Activated T-helper 1 cell treated with Interleukin-2 at 50 U/mL for 16 hours (primary cell): ENCODE results near the gene SSU72.
"Not testable (repeated sequence)": the region's sequence is repeated elsewhere in the genome, so short reads cannot be mapped to it uniquely, and the experiment has no call there.

Experiments used
- DNase-seq: peaks from one replicate; pipeline ENCODE4 v3.0.0-alpha.2; 2020; ENCODE audit warnings: low read depth

SSU72 gene

DNA sequence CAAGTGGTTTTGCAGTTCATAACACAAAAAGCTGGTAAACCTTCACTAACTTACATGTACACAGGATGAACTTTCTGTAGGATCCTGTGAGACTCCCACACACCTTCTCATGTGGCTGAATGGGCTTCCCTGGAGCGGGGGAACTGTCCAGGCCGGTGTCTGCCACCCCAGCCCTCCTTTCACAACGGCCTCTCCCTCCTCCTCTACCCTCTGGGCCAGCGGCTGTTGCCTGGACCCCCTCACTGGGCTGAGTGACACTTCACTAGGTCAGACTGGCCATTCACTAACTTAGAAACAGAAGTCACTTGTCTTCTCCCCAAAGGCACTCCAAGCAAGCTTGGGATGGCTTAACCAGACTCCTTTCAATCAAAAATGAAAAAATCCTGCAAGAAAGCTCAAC, 16.1 kb downstream of the SSU72 start:
- no peak for DNase-seq

DNA sequence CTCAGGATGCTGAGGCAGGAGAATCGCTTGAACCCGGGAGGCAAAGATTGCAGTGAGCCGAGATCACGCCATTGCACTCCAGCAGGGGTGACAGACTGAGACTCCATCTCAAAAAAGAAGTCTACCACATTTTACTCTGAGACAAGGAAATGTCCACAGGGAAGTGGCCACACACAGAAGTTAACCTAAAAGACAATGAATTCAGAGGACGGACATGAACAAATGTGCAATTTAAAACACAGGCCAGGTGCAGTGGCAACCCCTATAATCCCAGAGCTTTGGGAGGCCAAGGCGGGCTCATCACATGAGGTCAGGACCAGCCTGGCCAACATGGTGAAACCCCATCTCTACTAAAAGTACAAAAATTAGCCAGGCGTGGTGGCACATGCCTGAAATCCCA, 17.0 kb downstream of the SSU72 start:
- DNase-seq, result not testable (repeated sequence)

DNA sequence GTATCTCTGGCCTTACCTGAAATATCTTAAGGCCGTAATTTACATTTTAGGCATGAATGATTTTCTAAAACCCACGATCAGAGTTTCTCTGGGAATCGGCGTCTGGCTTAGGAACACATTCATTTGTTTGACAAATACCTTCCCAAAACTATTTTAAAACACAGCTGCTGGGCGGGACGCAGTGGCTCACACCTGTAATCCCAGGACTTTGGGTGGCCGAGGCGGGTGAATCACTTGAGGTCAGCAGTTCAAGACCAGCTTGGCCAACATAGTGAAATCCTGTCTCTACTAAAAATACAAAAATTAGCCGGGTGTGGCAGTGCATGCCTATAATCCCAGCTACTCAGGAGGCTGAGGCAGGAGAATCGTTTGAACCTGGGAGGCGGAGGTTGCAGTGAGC, 17.7 kb downstream of the SSU72 start:
- not testable (repeated sequence) for DNase-seq

DNA sequence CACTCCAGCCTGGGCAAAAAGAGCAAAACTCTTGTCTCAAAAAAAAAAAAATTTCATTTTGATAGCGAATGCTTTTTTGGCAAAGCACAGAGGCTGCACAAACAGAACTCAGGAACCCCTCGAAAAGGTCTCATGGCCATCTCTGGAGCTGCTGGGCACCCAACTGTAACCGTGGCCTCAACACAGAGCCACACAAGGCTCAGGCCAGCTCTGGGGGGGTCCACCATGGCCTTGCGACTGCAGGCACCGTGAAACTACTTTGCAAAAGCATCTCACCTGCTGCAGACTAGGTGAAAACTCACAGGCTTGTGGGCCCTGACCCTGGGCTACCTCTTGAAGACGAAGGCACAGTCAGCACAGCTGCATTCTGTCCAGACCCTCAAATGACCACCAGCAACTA, 18.2 kb downstream of the SSU72 start:
- no peak for DNase-seq

- no peak for DNase-seq
Observed at GRCh38 chr1:1554926-1555915, 19.4 kb downstream of the SSU72 start.

- DNase-seq, result no peak
Observed at GRCh38 chr1:1554550-1554925, 20.1 kb downstream of the SSU72 start.

DNA sequence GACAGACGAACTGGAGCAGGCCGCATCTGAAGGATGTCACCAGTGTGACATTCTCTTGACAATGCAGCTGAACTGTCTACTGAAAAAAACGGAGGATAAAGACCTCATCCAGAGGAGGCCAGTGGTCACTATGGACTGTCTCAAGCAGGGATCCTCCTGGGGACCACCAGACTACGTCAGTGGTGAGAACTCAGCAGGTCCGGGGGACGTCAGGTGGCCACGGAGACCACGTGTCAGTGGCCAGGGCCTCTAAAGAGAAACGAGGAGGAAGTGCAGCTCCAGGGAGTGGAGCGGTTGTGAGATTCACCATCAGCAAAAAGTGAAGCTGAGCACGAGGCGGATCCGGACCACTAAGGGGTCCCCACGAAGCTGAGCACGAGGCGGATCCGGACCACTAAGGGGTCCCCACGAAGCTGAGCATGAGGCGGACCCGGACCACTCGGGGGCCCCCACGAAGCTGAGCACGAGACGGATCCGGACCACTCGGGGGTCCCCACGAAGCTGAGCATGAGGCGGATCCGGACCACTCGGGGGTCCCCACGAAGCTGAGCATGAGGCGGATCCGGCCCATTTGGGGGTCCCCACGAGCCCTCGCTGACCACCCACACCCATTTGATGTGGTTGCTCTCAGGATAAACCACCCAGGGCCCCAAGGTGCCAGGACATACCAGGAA, 20.7 kb downstream of the SSU72 start:
- DNase-seq, result no peak

DNA sequence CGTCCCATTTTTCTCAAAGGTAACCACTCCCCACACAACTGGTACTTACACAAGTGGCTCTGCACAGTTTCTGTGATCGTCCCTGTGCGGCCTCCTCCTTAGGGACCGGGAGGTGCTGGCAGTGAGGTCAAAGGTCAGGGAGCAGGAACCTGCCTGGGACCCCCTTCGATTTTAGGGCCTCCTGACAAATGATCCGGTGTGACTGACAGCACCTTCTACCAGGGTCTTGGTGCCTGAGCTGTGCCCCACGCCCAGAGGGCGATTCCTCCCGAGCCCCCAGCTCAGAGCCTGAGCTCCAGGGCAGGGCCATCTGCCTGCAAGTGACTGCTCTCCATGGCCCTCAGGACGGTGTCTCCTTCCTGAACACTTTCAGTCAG, 22.4 kb downstream of the SSU72 start:
- DNase-seq, result no peak

DNA sequence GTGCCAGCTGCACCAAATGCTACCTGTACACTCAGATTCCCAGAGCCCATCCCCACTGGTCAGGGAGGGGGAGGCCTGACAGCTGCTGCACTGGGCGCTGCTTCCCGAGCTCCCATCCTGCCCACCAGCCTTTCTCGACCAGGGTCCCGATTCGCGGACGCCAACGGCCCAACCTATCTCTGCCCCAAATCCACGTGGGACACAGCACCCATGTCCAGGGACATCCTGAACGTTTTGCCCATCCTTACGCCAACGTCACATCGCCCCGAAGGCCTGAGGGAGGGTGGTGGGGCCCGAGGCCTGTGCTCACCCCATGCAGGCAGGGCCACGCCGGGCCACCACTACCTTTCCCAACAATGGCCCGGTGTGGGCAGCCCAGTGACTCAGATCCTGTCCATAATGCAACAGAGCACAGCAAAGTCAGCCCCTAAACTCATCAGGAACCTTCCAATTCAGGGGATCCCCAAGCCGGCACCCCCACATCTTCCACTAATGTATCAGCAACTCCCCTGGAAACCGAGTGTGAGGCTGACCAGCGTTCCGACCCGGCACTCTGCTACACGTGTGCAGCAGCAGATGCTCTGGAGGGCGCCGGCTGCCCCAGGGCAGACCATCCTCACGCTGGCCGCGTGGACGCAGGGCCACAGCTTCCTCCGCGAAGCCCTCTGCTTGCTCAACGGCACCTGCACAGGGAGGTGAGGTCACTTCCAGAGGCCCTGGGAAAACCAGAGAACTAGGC, 23.0 kb downstream of the SSU72 start:
- no peak for DNase-seq

DNA sequence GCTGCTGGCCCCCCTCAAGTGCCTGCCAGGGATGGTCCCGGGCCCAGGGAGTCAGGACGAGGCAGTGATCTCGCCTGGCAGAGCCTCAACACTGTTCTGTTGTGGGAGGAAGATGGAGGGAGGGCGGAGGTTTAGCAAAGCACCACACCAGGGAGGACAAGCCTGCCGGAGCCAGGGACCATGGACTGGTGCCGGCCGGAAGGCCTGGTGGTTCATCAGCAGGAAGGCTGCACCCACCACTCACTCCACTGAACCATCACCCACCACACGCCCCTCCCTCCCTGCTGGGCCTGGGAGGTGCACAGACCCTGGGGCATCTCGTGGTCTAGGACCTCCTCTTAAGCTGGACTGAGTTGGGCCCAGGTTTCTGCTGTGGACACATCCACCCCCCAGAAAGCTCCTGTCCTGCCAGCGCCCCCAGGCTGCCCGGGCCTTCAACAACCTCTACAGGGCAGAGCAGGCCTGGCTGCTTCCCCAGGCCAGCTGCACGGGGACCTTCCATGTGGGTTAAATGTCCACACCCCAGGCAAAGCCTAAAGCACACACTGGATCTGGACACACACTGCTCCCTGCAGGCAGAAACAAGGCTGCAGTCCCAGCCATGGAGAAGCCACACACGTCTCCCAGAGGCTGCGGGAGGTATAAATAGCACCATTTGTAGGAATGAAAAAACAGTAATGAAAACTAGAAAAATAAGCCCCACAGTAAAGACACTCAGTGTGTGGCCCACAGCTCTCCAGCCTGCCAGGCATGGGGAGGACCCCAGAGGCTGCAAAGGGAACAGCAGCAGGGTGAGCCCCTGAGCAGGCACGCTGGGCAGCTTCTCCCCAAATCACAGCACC, 23.9 kb downstream of the SSU72 start:
- no peak for DNase-seq

DNA sequence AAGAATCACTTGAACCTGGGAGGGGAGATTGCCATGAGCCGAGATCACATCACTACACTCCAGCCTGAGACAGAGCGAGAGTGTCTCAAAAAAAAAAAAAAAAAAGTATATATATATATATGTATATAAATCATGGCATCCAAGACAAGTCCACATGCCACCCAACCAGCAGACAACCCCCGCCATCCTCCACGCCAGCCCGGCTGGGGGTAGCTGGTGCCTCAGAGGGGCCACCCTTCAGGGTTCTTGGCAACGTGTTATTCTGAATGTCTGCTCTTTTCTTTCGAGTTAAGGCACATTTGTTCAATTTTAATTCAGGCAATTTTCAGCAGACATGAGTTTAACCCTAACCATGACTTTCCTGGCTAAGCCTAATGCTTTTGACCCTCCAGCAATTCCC, 24.6 kb downstream of the SSU72 start:
- no peak for DNase-seq

DNA sequence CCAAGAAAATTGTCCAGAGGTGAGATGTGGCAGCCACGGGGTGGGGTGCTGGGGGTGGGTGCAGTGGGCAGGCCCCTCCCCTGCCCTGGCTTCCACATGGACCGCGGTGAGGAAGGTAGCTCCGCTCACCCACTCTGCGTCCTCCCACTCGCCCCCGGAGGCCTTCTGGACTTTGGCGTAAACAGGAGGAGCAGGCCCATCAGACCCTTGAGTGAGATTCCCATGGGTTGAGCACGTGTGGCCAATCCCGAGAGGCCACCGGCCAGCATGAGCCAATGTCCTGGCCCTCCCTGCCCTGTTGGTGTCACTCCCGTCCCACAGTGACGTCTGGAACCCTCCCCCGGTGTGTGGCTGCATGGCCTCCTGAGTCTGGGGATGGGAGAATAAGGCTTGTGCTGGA, 26.1 kb downstream of the SSU72 start:
- no peak for DNase-seq

GRCh38 chr1:1547476-1547875, 27.2 kb downstream of the SSU72 start:
- DNase-seq, result no peak

DNA sequence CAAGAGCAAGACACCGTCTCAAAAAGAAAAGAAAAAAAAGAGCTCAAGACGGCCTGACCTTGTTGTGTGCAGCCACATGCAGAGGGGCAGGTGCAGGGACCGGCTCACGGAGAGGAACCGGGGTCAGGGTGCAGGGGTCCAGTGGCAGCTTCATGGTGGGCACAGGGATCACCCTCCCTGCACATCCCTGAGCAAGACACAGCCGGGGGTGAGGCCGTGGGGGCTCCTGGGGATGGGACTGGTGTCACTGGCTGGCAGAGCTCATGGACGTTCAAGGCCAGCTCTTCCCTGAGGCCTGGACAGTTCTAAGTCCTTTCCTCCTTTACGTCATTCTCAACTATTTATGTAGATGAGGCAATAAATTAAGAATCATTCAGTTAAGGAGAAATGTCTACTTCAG, 27.7 kb downstream of the SSU72 start:
- no peak for DNase-seq

DNA sequence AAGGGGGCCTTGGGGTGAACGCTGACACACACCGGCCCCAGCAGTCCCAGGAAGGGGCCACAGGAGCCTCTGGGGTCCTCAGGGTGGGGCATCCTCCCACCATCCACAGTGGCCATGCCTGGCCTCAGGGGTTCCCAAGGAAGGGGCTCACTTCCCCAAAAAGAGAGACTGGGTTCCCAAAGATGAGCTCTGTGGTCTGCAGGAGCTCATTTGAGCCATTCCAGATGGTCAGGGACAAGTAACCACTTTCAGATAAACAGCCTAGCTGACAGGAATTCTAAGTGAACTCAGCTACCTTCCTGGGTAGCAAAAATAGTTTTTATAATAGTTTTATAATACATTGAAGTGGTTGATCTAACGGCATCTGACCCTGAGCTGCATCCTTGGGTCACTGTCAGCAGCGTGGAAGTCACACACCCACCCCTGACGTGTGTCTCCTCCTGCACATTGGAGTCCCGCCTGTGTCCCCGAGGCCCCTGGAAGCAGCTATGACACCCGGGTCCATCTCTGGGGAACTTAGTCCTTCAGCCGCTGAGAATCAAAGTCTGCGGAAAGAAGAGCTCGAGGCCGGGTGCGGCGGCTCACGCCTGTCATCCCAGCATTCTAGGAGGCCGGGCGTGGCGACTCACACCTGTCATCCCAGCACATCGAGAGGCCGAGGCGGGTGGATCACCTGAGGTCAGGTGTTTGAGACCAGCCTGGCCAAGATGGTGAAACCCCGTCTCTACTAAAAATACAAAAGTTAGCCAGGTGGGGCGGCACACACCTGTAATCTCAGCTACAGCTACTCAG, 28.5 kb downstream of the SSU72 start:
- DNase-seq, result no peak

- no peak for DNase-seq
Observed at GRCh38 chr1:1544544-1544943, 30.1 kb downstream of the SSU72 start.

GRCh38 chr1:1543706-1544099, 31.0 kb downstream of the SSU72 start:
- no peak for DNase-seq

- DNase-seq, result no peak
Observed at GRCh38 chr1:1542766-1543705, 31.6 kb downstream of the SSU72 start.

GRCh38 chr1:1541956-1542765, 32.5 kb downstream of the SSU72 start:
- no peak for DNase-seq
